DMS153 treated with DMSO at 0.1 percent for 48 hours (cell line): ENCODE measurements around the gene CRYBB1.
"Not testable (repeated sequence)": the region's sequence is repeated elsewhere in the genome, so short reads cannot be mapped to it uniquely, and the experiment has no call there.

ENCODE experiments used
- DNase-seq: peaks from one replicate; lab custom pipeline; 2025; ENCODE audit not compliant: unreplicated experiment; lab: John Stamatoyannopoulos, UW

The CRYBB1 gene

DNA sequence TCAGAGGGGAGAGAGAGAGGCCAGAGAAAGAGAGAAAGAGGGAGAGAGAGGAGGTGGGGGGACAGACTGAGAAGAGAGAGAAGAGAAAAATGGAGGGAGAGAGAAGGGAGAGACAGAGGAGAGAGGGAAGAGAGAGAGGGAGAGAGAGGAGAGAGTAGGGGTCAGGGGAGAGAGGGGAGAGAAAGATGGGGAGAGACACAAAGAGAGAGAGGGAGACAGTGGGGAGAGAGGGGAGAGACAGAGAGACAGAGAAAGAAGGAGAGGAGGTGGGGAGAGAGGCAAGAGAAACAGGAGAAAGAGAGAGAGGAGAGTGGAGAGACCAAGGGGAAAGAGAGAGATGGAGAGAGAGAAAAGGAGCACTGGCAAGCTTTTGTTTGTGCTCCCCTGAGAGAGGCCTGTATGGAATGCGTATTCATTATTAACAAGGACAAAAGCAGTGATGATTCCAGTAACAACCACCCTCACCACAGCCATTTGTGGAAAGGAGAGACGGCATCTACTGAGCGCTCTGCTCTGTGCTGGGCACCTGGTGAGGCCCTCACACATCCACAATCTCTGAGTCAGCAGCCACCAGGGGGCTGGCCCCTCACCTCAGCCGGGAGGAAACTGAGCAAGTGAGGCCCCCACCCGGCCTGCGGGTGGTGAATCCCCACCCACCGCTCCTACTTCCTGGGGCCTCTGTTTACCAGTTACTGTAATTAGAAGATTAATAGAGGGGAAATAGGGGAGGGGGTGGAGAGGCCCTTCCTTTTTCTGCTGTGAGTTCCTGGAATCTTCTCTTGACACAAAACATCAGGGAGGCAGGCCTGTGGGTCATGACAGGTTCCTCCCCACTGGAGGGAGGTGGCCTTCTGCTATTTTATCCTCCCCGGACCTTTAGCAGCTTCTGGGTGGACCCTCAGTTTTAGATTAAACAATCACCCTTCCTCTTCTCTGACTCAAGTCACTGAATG lies 24.9 kb upstream of the CRYBB1 start:
- DNase-seq = peak; percentile 53

DNA sequence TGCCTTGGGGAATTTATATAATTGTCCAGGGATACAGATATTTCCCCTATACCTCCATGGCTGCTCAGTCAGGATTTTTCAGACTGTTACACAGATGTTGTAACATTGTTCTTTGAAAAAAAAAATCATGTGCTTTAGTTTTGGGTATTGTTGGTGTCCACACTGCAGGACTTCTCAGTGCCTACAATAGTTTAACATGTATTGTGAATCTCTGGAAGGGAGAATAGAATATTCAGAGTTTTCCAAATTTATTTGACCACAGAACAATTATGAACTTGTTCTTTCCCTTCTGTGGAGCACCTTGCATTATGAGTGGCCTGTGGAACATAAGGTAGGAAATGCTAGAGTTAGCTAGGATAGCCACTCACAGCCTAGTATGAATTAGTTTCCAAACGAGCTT lies 18.5 kb upstream of the CRYBB1 start:
- DNase-seq = no peak

DNA sequence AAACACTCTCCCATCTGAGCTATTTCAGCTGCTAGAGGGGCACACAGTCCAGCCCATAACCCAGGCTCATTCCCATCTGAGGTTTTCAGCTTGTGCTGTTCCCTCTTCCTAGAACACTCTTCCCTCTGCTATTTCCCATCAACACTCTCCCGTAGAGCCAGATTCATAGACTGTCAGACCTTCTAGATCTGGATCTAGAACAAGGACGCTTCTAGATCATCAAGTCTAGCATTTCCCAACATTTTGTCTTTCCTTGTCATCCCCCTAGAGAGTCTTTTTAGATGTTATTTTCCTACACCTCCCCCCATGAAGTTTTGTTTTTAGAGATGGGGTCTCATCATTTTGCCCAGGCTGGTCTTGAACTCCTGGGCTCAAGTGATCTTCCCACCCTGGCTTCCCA lies 17.3 kb upstream of the CRYBB1 start:
- no peak for DNase-seq

DNA sequence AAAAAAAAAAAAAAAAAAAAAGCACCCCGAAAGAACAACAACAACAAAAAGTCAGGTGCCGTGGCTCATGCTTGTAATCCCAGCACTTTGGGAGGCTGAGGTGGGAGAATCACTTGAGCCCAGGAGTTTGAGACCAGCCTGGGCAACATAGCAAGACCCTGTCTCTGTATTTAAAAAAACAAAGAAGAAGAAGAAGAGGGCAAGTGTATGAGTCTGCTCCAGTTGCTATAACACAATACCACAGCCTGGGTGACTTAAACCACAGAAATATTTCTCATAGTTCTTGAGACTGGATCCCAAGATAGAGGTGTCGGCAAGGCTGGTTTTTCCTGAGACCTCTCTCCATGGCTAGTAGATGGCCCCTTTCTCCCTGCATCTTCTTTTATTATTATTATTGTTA lies 16.4 kb upstream of the CRYBB1 start:
- DNase-seq = no peak

DNA sequence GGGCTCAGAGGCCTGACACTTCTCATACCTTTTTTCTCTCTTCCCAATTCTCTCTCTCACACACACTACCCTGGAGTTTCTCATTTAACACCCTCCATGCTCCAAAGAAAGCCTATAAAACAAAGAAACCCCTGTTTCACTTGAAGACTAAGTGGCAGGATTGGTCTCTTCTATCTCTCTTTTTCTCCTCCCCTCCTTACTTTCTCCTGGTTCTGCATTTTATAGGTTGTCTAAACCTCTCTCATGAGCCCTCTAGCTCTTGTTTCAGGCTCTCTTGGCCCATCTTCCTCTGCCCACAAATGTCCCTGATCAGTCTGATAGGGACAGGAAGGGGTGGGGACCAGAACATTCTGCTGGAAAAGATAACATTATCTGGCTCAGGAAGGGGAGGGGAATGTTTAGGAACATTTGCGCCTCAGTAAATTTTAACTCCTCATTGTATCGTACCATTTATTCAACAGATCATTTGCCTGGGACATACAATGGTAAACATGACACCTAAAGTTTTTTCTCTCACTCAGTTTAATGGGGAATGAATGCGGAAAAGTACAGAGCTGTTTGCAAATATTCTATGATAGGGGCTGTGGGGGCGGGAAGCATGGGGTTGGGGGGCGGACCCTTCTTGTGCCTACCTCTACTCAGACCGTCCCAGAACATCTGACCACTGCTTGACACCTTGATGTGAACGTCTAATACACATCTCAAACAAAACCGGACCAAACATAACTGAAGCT lies 14.8 kb upstream of the CRYBB1 start:
- DNase-seq = no peak

DNA sequence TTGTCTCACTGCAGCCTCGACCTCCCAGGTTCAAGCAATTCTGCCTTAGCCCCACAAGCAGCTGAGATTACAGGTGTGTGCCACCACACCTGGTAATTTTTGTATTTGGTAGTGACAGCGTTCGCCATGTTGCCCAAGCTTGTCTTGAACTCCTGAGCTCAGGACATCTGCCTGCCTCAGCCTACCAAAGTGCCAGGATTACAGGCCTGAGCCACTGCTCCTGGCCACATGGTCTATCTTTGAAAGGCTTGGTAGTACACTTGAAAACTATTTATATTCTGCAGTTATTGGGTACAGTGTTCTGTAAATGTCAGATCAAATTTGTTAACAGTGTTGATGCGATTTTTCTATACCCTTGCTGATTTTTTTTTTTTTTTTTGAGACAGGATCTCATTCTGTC lies 13.5 kb upstream of the CRYBB1 start:
- DNase-seq = no peak

DNA sequence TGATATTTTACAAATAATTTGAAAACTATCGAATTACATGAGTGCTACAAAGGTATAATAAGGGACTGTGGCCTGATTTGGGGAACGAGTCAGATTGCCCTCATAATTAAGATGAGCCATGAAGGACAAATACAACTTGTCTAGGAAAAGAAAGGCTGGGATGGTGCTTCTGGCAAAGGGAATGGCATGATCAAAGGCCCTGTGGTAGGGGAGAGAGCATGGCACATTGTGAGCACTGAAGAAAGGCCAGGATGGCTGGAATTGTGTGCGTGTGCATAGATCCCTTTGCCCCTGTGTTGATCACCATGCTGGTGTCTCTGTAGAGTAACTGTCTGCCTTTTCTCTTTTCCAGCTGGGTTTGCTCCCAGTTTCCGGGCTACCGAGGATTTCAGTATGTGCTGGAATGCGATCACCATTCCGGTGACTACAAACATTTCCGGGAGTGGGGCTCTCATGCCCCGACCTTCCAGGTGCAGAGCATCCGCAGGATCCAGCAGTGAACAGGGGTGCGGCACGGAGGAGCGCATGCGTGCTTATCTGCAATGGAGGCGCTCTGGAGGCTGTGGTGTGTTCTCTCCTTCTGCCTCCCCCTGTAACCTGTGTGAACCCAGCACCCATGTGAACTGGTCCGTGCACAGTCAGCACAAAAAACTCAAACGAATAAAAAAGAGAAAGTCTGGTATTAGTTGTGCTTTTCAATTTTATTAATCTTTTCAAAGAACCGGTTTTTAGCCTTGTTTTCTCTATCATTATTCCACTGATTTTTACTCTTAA lies 12.3 kb upstream of the CRYBB1 start:
- no peak for DNase-seq

DNA sequence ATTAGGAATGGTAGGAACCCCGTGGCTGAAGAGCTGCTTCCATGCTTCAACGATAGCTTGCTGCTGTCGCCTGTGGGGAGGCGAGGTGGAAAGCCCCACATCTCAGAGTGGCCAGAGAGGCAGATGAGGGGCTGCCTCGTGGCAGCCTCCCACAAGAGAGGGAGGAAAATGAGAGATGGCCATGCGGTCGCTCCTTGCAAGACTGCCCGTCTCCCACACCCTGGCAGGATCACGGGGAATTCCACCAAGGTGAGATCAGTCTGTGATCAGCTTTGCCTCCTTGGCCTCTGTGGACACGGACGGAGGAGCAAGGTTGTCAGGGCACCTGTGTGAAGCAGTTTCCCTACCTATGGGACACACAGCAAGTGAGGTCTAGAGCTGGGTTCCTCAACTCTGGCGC lies 7.0 kb upstream of the CRYBB1 start:
- DNase-seq = no peak

DNA sequence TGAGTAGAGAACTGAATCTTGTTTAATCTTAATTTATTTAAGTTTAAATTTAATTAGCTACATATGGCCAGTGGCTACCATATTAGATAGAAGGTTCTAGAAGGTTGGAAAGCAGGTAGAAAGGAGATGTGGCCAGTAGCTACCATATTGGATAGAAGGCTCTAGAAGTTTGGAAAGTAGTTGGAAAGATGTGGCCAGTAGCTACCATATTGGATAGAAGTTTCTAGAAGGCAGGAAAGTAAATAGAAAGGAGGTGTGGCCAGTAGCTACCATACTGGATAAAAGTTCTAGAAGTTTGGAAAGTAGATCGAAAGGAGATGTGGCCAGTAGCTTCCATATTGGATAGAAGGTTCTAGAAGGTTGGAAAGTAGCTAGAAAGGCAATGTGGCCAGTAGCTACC lies 6.2 kb upstream of the CRYBB1 start:
- no peak for DNase-seq

DNA sequence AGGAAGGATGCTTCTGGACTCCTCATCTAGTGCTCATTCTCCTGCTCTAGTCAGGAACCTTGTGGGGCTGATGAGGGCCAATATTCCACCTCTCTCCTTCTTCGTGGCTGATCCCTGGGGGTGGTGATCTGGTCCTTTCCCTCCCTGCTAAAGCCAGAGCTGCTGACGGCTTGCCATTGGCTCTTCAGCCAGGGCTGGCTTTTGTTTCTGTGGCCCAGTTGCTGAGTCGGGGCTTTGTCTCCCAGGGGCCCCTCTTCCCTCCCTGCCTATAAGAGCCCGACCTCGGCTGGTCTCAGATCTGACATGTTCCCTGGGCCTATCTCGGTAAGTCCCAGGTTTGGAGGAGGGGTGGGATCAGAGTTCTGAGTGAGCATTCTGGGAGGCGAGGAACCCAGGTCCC lies 3.8 kb upstream of the CRYBB1 start, which contains the start of gene CRYBA4:
Gene CRYBA4 (plus strand): TSS at position 301 of the 400 bp plus-strand sequence. CDS start 634 bp downstream, outside the sequence.
- DNase-seq = no peak

DNA sequence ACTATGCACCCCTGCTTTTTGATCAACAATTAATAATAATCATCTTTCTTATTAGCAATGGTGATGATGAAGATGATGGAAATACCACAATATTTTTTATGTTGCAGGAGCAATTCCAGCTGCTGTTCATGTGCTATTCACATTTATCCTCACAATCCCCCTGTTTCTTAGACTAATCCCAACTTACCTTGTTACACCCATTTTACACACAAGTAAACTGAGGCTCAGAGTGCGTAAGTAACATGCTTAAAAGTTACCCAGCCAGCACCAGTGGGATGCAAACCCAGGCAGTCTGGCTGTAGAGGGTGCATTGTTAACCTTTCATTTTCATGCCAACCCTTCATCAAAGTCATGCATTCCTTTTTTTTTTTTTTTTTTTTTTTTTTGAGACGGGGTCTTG lies 2.4 kb upstream of the CRYBB1 start:
- DNase-seq = no peak

DNA sequence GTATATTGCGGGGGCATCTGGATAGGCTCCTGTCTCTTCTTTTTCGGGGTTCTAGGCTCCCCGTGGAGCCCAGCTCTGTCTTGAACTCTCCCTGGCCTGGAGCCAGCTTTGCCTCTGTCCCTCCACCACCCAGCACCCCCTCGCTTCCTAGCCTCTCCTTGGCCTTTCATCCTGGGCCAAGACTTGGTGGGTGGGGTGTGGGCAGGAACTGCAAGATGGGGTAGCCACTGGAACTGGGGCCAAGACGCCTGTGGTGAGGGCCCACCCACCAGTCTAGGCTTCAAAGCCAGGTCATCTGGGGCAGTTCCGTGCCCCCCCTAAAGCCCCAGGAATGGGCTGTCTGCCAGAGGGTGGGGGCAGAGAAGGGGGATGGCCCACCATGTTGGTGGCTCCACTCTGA lies 1.7 kb upstream of the CRYBB1 start:
- no peak for DNase-seq

DNA sequence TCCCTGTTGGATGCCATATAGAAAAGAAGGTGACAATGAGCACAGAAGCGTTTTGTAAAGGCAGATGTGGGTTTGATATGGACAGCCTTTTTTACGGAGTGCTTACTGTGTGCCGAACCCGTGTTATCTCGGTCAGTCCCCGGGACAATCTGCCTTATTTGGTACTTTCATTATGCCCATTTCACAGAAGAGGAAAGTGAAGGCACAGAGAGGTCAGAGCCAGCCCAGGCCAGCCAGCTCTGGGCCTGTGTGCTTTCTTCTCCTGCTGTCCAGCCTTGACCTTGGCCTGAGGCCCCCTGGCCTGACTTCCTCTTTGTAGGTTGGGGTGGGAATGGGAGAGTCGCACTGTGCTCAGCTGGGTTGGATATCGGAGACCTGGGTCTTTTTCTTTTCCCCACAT lies 628 bp upstream of the CRYBB1 start:
- no peak for DNase-seq

DNA sequence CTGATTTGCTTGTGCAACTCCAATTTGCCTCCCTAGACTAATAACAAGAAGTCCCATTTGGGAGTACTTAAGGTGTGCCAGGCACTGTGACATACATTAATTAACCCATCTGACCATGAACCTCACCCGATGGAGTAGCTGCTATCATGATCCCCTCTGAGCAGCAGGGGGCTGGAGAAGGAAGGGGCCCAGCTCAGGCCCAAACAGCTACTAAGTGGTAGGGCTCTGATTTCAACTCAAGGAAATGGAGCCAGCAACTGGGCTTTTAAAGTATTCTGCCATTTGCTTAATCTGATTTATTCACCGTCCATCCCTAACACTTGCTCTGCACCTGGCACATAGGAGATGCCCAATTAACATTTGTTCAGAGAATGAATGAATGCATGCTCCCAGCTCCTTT lies 1.2 kb downstream of the CRYBB1 start:
- no peak for DNase-seq

DNA sequence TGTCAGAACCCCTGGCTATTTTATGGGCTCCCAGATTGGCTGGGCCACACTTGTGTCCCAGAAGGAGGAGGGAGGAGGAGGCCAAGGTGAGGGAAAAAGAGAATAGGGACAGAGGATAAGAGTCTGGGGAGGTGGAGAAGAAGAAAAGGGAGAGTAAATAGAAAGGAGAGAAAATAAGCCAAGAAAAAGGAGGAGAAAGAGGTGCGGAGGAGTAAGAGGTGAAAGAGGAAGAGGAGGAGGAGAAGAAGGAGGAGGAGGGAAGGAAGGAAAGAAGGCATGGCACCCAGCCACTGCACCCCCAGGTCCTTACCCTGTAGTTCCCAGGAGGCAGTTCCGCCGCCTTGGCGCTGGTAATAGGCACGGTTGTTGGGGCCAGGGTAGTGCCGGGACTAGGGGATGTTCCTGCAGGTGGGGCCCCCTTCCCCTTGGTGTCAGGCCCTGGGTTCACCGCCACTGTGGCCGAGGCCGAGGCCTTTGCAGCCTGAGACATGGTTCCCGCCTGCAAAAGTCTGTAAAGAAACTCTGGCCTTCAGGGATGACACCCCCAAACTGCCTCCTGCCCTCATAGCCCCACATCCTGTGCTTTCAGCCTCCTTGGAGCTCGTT lies 1.9 kb downstream of the CRYBB1 start:
- DNase-seq = no peak

DNA sequence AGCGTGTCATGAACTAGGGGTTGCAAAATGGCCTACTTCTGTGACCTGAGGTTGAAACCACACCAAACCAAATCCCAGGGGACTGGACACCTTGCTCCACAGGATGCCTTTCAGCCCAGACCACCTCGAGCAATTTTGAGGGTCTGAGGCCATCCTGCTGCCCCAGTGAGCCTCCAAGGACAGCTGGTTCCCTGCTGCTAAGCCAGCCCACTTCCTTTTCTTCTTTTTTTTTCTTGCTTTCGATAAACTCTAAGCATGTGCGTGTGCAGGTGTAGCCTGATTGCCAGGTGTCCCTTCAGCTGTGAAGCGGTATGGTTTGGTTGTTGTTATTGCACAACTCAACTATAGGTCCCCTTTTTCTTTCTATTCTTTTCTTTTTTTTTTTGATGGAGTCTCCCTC lies 2.7 kb downstream of the CRYBB1 start:
- DNase-seq = no peak

DNA sequence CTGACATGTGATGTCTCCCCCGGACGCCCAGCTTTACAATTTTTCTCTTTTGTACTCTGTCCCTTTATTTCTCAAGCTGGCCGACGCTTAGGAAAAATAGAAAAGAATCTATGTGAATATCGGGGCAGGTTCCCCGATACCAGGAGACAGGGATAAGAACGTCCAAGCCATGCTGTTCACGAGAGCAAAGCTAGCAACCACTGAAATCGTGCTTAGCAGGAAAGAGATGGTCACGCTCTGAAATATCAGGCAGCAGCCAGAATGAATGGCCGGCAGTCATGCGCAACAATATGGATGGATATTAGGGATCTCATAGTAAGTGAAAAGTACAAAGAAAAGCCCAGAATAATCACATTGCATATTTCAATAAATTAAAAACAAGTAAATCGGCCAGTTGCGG lies 3.5 kb downstream of the CRYBB1 start:
- DNase-seq = no peak

DNA sequence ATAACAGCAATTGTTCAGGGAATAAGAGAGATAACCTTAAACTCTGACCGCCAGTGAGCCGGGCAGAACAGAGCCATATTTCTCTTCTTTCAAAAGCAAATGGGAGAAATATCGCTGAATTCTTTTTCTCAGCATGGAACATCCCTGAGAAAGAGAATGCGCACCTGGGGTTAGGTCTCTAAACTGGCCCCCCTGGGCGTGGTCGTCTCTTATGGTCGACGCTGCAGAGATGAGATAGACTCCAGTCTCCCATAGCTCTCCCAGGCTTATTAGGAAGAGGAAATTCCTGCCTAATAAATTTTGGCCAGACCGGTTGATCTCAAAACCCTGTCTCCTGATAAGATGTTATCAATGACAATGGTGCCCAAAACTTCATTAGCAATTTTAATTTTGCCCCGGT lies 4.1 kb downstream of the CRYBB1 start:
- not testable (repeated sequence) for DNase-seq

DNA sequence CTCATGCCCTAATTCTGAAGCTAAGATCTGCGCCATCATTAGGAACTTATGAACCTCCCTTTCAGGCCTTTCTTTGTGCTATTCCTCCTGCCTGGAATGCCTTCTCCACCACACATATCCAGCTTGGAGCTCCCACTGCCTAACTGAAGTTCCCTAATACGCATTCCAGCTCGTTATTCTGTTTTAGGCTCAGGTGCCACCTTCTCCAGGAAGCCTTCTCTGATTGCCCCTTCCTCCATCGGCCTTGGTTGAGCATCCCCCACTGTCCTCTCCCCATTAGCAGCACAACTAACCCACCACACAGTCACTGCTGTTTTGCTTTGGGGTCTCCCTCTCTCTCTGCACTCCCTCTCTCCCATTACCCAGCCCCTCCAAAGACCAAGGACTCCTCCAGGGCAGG lies 5.2 kb downstream of the CRYBB1 start:
- no peak for DNase-seq

DNA sequence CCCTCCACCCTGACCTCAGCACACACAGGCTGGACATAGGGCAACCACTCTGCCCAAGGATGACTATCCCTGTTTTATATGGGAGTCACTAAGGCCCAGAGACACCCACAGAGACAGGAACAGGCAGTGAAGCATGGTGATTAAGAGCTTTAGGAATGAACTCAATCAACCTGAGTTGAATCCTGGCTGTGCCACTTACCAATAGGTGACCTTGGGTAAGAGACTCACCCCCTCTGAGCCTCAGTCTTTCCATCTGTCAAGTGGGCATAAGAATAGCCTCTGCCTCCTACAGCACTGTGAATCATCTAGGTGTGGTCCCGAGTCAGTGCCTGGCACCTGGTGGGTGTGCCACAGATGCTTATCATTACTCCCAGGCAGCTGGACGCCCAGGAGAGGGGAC lies 6.8 kb downstream of the CRYBB1 start:
- no peak for DNase-seq
